Central memory CD4-positive, alpha-beta T cell (primary cell): ENCODE results near the gene NDUFA7.
"Not testable (repeated sequence)": the region's sequence is repeated elsewhere in the genome, so short reads cannot be mapped to it uniquely, and the experiment has no call there.

Experiments
- DNase-seq: peaks from one replicate; pipeline ENCODE4 v3.0.0; 2022

Gene NDUFA7

DNA sequence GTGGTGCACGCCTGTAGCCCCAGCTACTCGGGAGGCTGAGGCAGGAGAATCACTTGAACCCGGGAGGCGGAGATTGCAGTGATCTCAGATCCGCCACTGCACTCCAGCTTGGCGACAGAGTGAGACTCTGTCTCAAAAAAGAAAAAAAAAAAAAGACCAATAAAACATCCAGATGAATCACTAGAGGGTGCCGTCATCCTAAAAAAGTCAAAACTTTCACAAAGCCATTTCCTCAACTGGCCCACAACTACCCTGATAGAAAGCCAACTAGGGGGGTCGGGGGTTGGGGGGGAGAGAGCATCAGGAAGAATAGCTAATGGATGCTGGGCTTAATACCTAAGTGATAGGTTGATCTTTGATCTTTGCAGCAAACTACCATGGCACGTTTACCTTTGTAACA, 2.3 kb downstream of the NDUFA7 start:
- DNase-seq: not testable (repeated sequence)

DNA sequence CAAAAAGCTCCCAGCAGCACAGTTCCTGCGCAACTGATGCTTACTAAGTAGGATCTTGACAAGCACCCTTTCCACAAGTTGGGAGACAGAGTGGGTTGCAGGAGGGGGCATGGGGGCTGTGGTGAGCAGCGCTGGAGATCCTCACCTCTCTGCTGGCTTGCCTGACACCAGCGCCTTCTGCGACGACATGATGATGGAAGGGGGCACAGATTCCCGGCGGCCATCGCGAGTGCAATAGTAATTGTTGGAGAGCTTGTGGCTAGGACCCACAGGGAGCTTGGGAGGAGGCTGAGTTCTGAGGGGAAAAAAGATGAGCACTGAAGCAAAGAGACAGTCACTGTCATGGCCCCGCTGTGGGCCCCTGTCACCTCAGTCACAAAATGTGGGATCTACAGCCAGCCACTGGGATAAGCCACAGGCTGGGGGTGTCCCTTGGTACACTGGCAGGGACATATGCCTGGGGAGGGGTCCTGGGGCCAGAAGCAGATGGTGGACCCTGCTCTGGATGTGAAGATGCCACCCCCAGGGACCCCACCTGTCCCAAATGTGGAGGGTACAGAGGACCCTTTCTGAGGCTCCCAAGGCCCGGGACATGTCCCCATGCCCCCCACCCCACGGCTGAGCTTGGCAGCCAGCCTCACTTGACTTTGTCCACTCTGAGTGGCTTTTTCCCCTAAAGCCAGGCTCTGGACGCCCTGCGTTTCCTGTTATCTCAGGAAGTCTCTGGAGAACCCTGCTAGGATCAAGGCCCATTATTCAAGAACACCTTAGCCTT, 4.6 kb downstream of the NDUFA7 start:
- DNase-seq: no peak

DNA sequence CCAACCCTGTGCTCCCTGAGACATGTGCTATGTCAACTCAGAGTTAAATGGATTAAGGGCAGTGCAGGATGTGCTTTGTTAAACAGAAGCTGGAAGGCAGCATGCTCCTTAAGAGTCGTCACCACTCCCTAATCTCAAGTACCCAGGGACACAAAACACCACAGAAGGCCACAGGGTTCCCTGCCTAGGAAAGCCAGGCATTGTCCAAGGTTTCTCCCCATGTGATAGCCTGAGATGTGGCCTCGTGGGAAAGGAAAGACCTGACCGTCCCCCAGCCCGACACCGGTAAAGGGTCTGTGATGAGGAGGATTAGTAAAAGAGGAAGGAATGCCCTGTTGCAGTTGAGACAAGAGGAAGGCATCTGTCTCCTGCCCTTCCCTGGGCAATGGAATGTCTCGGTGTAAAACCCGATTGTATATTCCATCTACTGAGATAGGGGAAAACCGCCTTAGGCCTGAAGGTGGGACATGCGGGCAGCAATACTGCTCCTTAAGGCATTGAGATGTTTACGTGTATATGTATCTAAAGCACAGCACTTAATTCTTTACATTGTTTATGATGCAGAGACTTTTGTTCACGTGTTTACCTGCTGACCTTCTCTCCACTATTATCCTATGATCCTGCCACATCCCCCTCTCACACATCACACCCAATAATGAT, 6.1 kb downstream of the NDUFA7 start:
- DNase-seq: not testable (repeated sequence)

- no peak for DNase-seq
Measured at GRCh38 chr19:8311461-8312260, 9.5 kb downstream of the NDUFA7 start.

GRCh38 chr19:8310342-8311055, 10.7 kb downstream of the NDUFA7 start:
- DNase-seq: no peak

DNA sequence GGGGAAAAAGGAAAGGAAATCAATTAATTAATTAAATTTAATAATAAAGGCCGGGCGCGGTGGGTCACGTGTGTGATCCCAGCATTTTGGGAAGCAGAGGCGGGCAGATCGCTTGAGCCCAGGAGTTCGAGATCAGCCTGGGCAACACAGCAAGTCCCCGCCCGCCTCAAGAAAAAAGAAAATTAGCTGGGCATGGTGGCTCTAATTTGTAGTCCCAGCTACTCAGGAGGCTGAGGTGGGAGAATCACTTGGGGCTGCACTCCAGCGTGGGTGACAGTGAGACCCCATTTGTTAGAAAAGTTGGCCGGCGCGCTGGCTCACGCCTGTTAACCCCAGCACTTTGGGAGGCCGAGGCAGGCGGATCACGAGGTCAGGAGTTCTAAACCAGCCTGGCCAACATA, 12.3 kb downstream of the NDUFA7 start:
- DNase-seq: no peak

- peak; percentile 87 for DNase-seq
Measured at GRCh38 chr19:8307965-8308866, 13.0 kb downstream of the NDUFA7 start, which contains the start of gene CD320. Gene CD320 (minus strand): TSS chr19:8308358. CDS start chr19:8308290, 68 bp downstream.

DNA sequence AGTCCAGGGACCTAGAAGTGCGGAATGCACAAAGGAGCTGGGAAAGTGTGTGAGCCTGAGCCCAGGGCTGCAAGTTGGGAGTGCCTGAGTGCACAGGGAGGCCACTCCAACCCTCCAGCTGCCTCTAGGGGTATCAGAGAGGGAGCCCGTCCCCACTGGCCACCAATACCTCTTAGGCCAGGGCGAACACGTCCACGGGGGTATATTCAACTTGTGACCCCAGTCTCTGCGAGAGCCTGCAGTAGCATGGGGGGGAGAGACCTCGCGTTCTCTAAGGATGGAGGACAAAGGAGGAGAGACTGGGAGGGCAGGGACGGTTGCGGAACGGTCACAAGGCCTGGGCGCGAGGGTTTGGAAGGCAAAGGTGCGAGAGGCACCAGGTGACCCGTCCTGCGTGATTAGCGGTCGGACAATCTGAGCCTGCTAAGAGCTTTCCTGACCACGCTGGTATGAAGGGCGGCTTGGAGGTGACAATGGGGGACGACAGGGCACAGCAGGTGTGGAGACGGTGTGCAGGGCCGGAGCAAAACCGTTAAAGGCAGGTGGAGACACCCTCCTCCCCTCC, 13.7 kb downstream of the NDUFA7 start:
- DNase-seq: no peak

- no peak for DNase-seq
Measured at GRCh38 chr19:8306235-8307054, 14.7 kb downstream of the NDUFA7 start.

DNA sequence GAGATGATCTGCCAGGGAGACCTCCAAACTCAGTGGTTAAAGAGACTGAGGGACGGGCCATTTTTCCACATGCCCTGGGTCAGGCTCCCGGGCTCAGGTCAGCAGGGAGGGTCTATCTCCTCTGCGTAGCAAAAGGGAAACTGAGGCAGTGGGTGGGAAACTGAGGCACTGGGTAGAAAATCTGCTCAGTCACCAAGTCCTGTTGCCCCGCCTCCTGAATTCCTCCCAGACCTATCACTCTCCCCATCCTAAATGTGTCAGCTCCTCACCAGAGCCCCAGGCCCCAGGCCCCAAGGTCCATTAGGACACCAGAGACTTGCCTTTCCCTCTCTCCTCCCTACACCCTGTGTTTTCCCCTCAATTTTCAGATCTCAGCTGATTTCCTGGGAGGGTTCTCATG, 15.4 kb downstream of the NDUFA7 start:
- no peak for DNase-seq

DNA sequence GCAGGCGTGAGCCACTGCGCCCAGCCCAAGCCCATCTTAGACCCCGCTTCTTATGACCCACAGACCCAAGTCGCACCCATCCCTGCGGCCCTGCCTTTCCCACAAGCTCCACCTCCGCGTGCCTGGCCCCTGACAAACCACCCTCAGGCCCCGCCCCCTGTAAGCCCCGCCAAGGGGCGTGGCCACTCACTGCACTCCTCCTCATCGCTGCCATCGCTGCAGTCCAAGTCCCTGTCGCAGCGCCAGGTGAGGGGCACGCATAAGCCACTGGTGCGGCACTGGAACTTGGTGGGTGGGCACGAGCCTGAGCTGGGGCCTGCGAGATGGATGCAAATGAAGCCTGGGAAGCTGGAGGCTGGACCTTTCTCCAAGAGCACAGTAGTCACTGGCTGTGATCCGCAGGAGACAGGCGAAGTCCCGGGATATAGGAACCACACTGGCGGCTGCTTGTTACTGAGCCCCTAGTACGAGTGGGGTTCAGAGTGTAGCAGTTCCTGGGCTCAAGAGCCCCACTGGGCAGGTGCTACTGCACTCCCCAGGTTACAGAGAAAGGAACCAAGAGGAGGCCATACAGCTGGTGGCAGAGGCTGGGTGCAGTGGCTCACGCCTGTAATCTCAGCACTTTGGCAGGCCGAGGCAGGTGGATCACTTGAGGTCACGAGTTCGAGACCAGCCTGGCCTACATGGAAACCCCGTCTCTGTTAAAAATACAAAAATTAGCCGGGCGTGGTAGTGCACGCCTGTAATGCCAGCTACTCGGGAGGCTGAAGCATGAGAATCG, 16.1 kb downstream of the NDUFA7 start:
- DNase-seq: no peak

GRCh38 chr19:8302734-8303133, 18.4 kb downstream of the NDUFA7 start:
- DNase-seq: no peak

- DNase-seq: no peak
Measured at GRCh38 chr19:8302357-8302691, 18.9 kb downstream of the NDUFA7 start.

- not testable (repeated sequence) for DNase-seq
Measured at GRCh38 chr19:8291337-8291736, 29.8 kb downstream of the NDUFA7 start.

DNA sequence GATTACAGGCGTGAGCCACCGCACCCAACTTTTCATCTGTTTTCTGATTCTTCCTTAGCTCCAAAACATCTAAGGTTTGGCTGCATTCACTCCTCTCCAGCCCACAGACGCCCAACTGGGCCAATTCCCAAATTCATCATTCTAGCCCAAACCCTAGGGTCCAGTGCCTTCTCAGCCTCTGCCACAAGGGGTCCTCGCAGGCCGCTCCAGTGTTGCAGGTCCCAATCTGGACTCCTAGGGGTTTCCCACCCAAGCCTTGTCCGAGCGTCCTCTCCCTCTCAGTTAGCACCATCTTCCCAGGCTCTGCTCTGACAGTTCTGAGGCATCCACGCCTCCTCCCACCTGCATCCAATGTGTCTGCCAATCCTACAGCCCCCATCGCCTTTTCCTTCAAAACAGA, 44.7 kb downstream of the NDUFA7 start:
- not testable (repeated sequence) for DNase-seq

DNA sequence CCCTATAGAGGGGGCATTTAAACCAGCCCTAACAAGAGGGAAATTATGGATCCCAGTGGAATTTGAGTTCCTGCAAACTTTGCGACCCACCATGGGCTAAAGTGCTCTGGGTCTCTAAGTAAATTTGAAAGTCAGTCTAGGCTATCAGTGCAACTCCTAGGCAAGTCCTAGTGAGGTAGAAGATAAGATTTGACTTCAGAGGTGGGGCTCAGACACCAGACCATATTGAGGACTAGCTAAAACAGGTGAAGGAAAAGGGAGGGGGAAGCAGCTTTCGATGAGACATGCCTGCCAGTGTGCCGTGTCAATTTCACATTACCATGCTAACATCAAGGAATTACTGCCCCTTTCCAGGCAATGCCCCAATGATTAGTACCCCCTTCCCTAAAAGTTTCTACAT, 51.5 kb downstream of the NDUFA7 start:
- no peak for DNase-seq

GRCh38 chr19:8265872-8266271, 55.3 kb downstream of the NDUFA7 start:
- DNase-seq: no peak

DNA sequence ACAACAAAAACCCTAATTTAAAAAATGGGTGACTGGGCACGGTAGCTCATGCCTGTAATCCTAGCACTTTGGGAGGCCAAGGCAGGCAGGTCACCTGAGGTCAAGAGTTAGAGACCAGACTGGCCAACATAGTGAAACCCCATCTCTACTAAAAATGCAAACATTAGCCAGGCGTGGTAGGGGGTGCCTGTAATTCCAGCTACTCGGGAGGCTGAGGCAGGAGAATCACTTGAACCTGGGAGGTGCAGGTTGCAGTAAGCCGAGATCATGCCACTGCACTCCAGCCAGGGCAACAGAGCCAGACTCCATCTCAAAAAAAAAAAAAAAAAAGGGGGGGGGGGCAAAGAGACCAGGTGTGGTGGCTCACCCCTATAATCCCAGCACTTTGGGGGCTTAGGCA, 56.9 kb downstream of the NDUFA7 start:
- DNase-seq: not testable (repeated sequence)

- DNase-seq: no peak
Measured at GRCh38 chr19:8262431-8262830, 58.7 kb downstream of the NDUFA7 start.

DNA sequence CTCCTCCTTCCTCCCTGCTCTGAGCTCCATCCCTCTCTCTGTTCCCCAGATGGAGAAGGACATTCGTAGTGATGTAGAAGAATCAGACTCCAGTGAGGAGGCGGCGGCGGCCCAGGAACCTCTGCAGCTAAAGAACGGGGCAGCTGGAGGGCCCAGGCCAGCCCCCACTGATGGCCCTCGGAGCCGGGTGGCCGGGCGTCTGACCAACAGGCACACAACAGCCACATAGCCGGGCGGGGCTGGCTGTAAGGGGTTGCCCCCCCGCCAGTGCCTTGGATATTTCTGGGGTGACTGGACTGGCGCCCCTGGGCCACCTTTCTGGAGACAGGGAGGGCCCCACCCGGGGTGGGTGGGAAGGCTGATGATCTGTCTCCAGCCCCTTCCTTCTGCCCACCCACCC, 59.3 kb downstream of the NDUFA7 start:
- DNase-seq: no peak
